Gastrocnemius medialis (tissue), 4 donors: Measurements from ENCODE around the gene ICOS. TPM values are rescaled to one million over a fixed set of nuclear protein-coding genes. Genes with fewer than 3 reads are reported as not detected.

Source experiments
- ATAC-seq, 2 donors: fragments of 150-250 bp; one replicate each; pipeline ENCODE4 v1.9.1; 2016
- DNase-seq, 2 donors: peaks; one replicate each; pipeline ENCODE4 v3.0.0-alpha.2; 2019
- H3K27ac ChIP-seq, 4 donors: fragments of 200-600 bp; sonication (generic); 1 replicate in 1 of 4; 2 replicates in 3 of 4; pipeline ENCODE4 v1.5.1; 2016 to 2018; ENCODE audit warnings: mild to moderate bottlenecking in 2 of 4, moderate library complexity in 1 of 4
- H3K27me3 ChIP-seq, 3 donors: fragments of 200-600 bp; sonication (generic) in 2 of 3; 1 replicate in 1 of 3; 2 replicates in 2 of 3; pipeline versions ENCODE4 v1.5.1 to v1.6.0; 2016 to 2019; ENCODE audit warnings: mild to moderate bottlenecking in 1 of 3, moderate library complexity in 1 of 3
- H3K36me3 ChIP-seq, 2 donors: fragments of 200-600 bp; sonication (generic) in 1 of 2; one replicate each; pipeline ENCODE4 v1.5.1; 2017 to 2018
- H3K4me1 ChIP-seq, 2 donors: fragments of 200-600 bp; sonication (generic) in 1 of 2; one replicate each; pipeline ENCODE4 v1.5.1; 2016 to 2017; ENCODE audit warnings: mild to moderate bottlenecking in 2 of 2
- H3K4me3 ChIP-seq, 4 donors: fragments of 200-600 bp; sonication (generic) in 3 of 4; 1 replicate in 1 of 4; 2 replicates in 3 of 4; pipeline ENCODE4 v1.5.1; 2016 to 2019; ENCODE audit warnings: mild to moderate bottlenecking in 2 of 4
- H3K9me3 ChIP-seq, 3 donors: fragments of 200-600 bp; sonication (generic) in 2 of 3; 1 replicate in 1 of 3; 2 replicates in 2 of 3; pipeline ENCODE4 v1.5.1; 2016 to 2019
- POLR2A ChIP-seq, 2 donors: fragments of 450-650 bp; IDR thresholded peaks; one replicate each; pipeline ENCODE4 v1.6.1; 2017; ENCODE audit warnings: antibody characterized with exemption in 2 of 2, mild to moderate bottlenecking in 2 of 2, moderate library complexity in 2 of 2
- in situ Hi-C, 4 donors: fragments of 200-750 bp; cut with MboI; loops; one replicate each; pipeline versions ENCODE4 v1.15.0 to v1.8.0; 2017; ENCODE audit warnings: low sequenced_read_pairs in 4 of 4
- intact Hi-C: fragments of 100-400 bp; cut with DNase I; formaldehyde crosslinking; loops from one replicate; pipeline ENCODE4 v1.15.1; 2023; ENCODE audit warnings: low total_unique reads
- total RNA-seq, 4 donors: library from RNA; depleted of rRNA; stranded (reverse); fragments of >200 nt; gene quantifications; one replicate each; pipeline versions ENCODE4 v1.1.0 to v1.2.3, GENCODE V29; 2016
- TF ChIP-seq, protein P1 (sequence below), 5 experiments: fragments of 450-650 bp in 3 of 5; fragments of 200-600 bp in 2 of 5; sonication (generic) in 2 of 5; IDR thresholded peaks in 4 of 5; conservative IDR thresholded peaks in 1 of 5; 1 replicate in 4 of 5; 2 replicates in 1 of 5; pipeline ENCODE4 v1.5.1; 2016 to 2019; ENCODE audit warnings: antibody characterized with exemption in 5 of 5, mild to moderate bottlenecking in 3 of 5, moderate library complexity in 3 of 5

Gene ICOS
- total RNA-seq, 4 donors from 2014 or later: not detected

- Histone ChIP-seq H3K27ac (no peak overlapping the region), H3K36me3 (no peaks in the 10 kb centered on the region), H3K9me3 (no peaks in the 10 kb centered on the region), H3K4me3 (no peak overlapping the region), H3K27me3 (no peaks in the 10 kb centered on the region), H3K4me1 (no peaks in the 10 kb centered on the region)
- in situ Hi-C loops: no loop called here
- ATAC-seq (no peak), DNase-seq (no peak)
- intact Hi-C loops: no loop called here
- TF ChIP-seq, protein P1, sequence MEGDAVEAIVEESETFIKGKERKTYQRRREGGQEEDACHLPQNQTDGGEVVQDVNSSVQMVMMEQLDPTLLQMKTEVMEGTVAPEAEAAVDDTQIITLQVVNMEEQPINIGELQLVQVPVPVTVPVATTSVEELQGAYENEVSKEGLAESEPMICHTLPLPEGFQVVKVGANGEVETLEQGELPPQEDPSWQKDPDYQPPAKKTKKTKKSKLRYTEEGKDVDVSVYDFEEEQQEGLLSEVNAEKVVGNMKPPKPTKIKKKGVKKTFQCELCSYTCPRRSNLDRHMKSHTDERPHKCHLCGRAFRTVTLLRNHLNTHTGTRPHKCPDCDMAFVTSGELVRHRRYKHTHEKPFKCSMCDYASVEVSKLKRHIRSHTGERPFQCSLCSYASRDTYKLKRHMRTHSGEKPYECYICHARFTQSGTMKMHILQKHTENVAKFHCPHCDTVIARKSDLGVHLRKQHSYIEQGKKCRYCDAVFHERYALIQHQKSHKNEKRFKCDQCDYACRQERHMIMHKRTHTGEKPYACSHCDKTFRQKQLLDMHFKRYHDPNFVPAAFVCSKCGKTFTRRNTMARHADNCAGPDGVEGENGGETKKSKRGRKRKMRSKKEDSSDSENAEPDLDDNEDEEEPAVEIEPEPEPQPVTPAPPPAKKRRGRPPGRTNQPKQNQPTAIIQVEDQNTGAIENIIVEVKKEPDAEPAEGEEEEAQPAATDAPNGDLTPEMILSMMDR (IDR thresholded peaks at IDR 0.05 in 4 of 5, conservative IDR thresholded peaks at IDR 0.05 in 1 of 5): no peak
- TF ChIP-seq POLR2A (IDR thresholded peaks at IDR 0.05): no peak
Measured at GRCh38 chr2:204008352-204008751, 71.8 kb downstream of the ICOS start.

DNA sequence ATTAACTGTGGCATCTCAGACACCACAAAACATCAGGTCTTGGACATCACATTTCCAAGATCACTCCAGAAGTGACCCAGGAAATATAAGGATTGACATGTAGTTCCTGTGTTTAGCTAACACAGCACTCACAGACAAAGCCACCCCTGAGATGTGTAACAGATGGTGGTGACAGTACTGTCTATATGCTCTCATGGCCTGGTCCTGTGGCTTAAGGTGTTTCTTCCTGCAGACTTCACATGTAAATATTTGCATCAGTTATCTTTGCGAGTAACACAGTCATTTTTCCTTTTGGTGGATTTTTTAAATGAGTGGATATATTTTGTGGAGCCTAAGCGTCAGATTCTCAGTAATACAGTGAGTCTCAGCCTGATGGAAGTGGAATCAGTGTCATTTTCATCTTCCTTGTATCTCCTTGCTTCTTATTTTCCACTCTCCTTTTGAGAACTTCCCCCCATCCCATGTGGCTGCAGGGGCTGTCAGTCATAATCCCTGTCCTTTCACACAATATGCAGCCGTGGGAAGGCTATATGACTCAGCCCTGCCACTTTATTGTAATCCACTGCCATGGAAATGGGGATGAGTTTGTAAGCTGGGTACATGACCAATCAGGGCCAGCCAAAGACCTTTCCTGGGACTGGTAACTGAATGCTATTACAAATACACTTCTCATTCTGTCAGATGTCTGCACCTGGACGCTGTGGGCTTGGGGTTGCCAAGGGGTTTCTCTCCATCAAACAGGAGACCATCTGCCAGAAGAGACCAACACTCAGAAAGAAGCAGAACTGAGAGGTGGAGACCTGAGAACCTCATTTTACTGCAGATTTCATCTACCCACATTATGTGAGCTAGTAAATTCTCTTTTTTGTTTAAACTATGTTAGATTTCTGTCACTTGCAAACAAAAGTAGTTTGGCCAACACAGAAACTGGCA, 74.3 kb downstream of the ICOS start:
- Histone ChIP-seq H3K27me3 (no peaks in the 10 kb centered on the region), H3K9me3 (no peaks in the 10 kb centered on the region), H3K36me3 (no peaks in the 10 kb centered on the region), H3K27ac (no peak overlapping the region), H3K4me1 (no peaks in the 10 kb centered on the region), H3K4me3 (no peak overlapping the region)
- ATAC-seq (no peak), DNase-seq (no peak)
- TF ChIP-seq POLR2A (IDR thresholded peaks at IDR 0.05): no peak
- TF ChIP-seq, protein P1 (IDR thresholded peaks at IDR 0.05 in 4 of 5, conservative IDR thresholded peaks at IDR 0.05 in 1 of 5): no peak
- intact Hi-C loops (no loop called here), in situ Hi-C loops (no loop called here)

Other genes with a start within 250 kb of the ICOS start
- under 1 TPM in 3 of 4 donors, not detected in 1; 0.07 to 0.31 (median 0.09) TPM for gene CD28, start 230.1 kb upstream of the ICOS start, total RNA-seq
- gene CTLA4, start 69.0 kb upstream of the ICOS start, total RNA-seq: not detected